Amniotic stem cell (primary cell): ENCODE data around the gene PVALEF.

Experiments
- DNase-seq: peaks from one replicate; lab custom pipeline; 2025; lab: John Stamatoyannopoulos, UW

Gene PVALEF

GRCh38 chr17:81128774-81129173, 36.5 kb upstream of the PVALEF start:
- no peak for DNase-seq

DNA sequence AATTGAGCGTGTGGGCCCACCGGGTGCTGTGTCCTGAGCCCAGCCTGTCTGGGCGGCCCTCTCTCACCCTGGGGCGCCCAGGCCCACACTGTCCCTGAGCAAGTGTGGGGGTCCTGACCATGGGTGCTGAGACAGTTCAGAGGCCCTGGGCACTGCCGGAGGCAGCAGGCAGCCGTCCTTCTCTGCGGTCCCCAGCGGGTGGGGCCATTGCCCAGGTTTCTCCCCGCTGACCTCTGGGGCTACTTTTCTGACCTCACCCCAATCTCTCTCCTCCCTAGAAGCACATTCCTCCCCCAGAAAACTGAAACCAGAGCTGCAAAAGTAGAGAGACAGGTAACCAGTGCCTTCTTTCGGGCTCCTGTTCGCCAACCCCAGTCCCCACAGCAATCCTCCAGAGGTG, 36.0 kb upstream of the PVALEF start:
- DNase-seq: no peak

GRCh38 chr17:81129711-81130367, 35.5 kb upstream of the PVALEF start:
- DNase-seq: no peak

DNA sequence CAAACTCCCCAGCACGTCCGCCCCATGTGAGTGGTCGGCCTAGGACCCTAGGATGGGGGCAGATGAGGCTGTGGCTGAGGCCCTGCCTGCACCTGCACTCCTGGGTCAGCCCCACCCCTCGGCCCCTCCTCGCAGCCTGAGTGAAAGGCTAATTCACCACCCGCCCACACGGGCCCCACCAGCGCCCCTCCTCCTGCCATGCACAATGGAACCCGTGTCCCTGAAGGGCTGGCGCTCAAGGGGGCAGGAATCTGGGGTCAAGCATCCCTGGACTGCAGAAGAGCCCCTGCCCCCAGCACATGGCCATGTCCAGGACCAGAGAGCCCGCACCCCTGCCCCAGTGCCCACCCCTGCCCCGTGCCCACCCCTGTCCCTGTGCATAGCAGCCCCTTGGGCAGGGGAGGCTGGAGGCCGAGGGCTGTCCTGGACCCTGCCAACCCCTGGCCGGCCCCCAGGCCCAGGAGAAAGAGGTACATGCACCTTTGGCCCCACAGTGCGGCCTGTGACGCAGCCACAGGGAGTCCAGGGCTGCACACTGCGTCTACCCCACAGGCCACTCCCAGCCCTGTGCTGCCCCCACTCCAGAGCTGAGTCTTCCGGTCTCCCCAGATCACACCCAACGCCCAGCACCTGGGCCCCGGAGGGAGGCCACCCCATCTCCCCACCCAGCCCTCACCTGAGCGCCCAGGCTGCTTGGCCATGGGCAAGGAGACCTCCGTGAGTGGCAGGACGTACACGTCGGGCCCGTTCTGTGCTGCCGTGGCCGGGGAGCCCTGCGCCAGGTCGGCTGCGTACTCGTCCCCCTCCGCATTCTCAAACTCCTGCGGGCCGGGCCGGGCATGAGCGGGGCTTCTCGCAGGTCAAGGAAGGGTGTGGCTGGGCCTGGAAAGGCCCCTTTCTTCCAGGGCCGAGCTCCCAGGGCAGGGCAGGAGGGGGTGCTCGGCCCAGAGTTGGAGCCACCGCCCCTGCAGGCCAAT, 34.6 kb upstream of the PVALEF start:
- DNase-seq: no peak

- DNase-seq: no peak
These were observed 33.7 kb upstream of the PVALEF start for GRCh38 chr17:81131486-81132196.

GRCh38 chr17:81132197-81132540, 33.1 kb upstream of the PVALEF start:
- DNase-seq: no peak

DNA sequence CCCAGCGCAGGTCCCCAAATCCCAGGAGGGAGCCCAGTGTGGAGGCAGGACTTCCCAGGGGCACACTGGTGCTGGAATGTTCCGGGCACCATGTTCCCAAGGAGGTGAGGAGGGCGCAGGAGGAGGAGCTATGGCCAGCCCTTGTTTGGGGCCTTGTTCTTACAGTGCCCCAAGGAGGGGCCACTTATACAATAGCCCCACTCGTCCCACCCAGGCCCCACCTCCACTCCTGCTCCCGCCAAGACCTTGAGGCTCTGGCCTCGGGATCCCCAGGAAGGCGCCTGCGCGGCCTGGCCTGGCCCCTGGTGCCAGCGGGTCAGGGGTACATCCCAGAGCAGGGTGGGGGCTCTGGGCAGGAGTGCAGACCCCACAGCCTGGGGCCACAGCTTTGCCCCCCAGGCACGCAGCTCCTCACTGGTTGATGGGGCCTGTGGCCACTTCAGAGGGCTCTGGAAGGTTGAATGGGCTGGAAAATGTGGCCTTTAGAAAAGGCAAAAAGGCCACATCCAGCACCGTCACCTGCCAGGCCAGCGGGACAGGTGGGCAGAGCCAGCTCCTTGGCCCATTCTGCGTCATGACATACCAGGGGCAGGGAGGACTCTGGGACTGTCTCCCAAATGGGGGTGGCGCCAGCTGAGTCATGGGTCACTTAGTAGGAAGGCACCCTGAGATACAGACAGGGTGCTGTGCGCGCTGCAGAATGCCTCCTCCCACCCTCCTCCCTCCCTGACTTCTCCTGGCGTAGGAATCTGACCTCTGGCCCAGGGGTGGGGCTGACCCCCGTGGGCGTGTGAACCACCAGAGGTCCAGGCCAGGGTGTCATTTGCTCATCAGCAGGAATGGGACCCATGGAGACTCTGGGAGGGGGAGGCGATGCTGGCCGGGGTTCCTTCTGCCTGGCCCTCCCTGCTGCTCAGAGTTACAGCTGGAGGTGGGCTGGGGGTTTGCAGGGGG, 32.3 kb upstream of the PVALEF start:
- DNase-seq: no peak

DNA sequence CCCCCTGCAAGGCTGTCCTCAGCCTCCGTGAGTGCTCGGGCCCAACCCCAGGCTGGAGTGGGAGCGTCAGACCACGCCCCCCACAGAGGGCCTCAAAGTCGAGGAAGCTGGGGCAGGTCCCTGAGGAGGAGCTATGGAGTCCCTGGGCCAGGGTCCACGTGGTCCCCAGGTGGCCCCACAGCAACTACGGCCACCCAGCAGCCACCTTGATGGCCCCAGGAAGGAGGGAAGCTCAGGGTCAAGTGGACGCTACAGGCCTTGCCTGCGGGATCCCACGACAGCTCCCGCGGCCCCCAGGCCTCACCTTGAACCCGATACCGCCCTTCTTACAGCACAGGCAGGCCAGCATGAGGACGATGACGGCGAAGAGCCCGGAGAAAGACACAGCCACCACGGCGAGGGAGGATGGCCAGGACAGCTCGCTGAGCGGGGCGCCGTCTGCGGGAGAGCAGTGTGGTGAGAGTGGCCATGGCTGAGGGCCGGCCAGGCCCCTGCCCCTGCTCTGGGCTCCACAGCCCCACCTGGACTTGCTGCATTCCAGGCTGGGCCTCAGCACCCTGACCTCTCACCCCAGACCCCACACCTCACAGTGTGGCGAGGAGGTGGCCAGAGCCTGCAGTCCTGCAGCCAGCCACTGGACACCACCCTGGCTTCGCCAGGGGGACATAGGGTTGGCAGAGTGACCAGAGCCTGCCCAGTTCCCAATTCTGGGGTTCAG, 31.1 kb upstream of the PVALEF start:
- DNase-seq: no peak

- no peak for DNase-seq
These were observed 29.6 kb upstream of the PVALEF start for GRCh38 chr17:81135505-81136278.

GRCh38 chr17:81136366-81136765, 28.9 kb upstream of the PVALEF start:
- no peak for DNase-seq

DNA sequence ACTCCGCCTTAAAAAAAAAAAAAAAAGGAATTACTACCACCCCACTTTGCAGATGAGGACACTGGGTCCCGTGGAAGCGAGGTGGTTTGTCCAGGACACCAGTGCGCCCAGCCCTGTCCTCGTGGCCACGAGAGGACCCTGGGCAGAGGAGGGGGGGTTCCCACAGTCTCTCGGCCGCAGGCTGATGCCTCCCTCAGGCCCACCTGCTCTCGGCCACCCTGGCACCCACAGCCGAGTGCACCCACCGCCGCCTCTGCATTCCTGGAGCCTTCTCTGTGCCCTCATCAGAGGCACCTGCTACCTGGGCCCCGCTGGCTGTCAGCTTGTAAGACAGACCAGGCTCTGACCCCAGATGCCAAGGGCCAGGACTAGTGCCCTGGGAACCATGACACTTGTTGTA, 28.1 kb upstream of the PVALEF start:
- DNase-seq: no peak

DNA sequence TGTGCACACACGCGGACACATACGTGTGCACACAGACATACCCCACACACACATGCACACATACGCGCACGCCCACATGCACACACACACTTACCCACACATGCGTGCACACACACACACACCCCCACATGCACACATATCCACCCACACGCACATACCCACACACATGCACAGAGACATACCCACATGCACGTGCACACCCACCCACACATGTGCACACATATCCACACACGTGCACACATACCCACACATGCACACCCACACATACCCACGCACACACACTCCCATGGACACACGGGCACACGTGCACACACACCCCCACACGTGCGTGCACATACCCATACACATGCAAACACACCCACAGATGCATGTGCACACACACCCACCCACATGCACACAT, 27.2 kb upstream of the PVALEF start:
- DNase-seq: no peak

GRCh38 chr17:81138500-81138899, 26.8 kb upstream of the PVALEF start:
- no peak for DNase-seq

- DNase-seq: no peak
These were observed 25.9 kb upstream of the PVALEF start for GRCh38 chr17:81139428-81139827.

- DNase-seq: no peak
These were observed 25.3 kb upstream of the PVALEF start for GRCh38 chr17:81140018-81140417.

DNA sequence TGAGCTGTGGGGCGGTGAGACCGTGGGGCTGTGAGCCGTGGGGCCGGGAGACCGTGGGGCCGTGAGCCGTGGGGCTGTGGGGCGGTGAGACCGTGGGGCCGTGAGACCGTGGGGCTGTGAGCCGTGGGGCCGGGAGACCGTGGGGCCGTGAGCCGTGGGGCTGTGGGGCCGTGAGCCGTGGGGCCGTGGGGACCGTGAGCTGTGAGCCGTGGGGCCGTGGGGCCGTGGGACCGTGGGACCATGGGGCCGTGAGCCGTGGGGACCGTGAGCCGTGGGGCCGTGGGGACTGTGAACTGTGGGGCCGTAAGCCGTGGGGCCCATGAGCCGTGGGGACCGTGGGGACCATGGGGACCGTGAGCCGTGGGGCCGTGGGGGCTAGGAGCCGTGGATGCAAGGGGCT, 24.6 kb upstream of the PVALEF start:
- no peak for DNase-seq

DNA sequence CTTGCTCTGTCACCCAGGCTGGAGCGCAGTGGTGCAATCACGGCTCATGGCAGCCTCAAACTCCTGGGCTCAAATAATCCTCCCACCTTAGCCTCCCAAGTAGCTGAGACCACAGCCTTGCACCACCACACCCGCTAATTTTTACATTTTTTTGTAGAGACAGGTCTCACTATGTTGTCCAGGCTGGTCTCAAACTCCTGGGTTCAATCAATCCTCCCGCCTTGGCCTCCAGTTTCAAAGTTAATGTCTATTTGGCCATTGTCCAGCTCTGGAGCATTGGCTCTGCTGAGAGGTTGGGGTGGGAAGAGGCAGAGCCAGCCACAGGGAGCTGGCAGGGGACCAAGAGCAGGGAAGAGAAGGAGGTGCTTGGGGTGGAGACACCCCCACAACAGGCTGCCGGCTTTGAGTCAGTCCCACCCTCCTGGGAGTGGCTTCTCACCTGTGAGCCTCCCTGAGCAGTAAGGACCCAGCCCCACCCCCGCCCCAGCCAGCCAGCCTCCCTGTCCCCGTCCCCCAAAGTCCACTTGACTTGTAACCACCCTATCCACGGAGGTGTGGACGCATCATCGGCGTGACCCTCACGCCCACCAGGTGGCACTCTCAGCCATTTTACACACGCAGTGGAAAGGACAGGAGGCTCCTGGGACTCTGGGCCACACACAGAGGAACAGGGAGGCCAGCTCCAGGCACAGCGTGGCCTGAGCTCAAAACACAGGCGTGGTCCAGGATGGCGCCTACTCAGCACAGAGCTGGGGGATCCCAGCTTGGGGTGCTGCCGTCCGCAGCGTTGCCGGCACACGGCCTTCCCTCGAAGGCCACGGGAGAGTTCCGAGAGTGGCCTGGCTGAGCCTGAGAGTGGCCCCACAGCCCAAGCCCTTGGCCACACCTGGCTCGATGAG, 22.8 kb upstream of the PVALEF start:
- peak; percentile 58 for DNase-seq

GRCh38 chr17:81143200-81143527, 22.1 kb upstream of the PVALEF start:
- no peak for DNase-seq

DNA sequence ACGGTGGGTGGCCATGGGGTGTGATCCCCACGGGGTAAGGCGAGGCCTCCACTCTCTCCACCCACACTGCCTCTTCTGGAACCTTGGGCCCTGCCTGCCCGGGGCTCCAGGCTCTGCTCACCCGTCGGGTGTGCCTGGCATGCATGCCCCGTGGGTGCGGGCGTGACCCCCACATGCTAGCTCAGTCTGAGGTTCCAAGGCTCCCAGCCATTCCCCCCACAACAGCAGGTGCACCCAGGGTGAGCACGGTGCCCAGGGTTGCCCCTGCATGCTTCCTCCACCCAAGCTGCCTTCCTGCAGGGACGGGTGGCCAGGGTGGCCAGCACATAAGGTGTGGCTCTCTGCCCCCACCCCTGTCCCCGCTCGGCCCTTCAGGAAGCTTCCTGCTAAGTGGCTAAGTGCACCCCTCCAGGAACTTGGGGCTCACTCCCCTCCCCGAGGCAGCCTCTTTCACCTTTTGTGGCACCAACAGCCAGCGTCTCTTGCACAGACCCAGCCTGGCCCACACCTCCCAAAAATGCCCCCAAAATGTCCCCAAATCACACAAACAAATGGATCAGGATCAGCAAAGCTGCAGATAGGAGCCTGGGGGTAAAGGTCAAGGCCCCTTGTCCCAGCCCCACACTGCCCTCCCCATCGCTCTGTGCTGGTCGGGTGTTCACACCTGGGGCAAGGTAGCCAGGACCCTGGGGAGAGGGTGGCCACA, 21.4 kb upstream of the PVALEF start:
- DNase-seq: no peak
